MM.1S (cell line): ENCODE results near the gene EIF2B4.
"Not testable (repeated sequence)": the region's sequence is repeated elsewhere in the genome, so short reads cannot be mapped to it uniquely, and the experiment has no call there.

ENCODE experiments used
- DNase-seq: peaks from one replicate; pipeline ENCODE4 v3.0.0-alpha.2; 2015
- H2AFZ ChIP-seq: fragments of 300-600 bp; sonication (generic); 2 replicates; pipeline ENCODE4 v1.6.0; 2016; ENCODE audit warnings: antibody characterized with exemption, low read length
- H3F3A ChIP-seq: fragments of 300-600 bp; sonication (generic); 2 replicates; pipeline ENCODE4 v1.6.1; 2016; ENCODE audit warnings: mild to moderate bottlenecking, antibody characterized with exemption, low read length, moderate library complexity, mixed read lengths; ENCODE audit not compliant: insufficient read depth
- H3K27ac ChIP-seq: fragments of 300-600 bp; sonication (generic); 2 replicates; pipeline ENCODE4 v1.5.1; 2016; ENCODE audit warnings: mild to moderate bottlenecking, low read length
- H3K27me3 ChIP-seq: fragments of 300-600 bp; sonication (generic); replicated peaks from 2 replicates; pipeline ENCODE4 v1.6.0; 2016; ENCODE audit warnings: low read length; ENCODE audit not compliant: insufficient read depth
- H3K36me3 ChIP-seq: fragments of 300-600 bp; sonication (generic); replicated peaks from 2 replicates; pipeline ENCODE4 v1.6.1; 2016; ENCODE audit warnings: mild to moderate bottlenecking, low read length, mixed read lengths; ENCODE audit not compliant: insufficient read depth
- H3K4me1 ChIP-seq: fragments of 300-600 bp; sonication (generic); 2 replicates; pipeline ENCODE4 v1.6.1; 2016; ENCODE audit warnings: low read length, mixed read lengths
- H3K4me2 ChIP-seq: fragments of 300-600 bp; sonication (generic); 2 replicates; pipeline ENCODE4 v1.6.0; 2016; ENCODE audit warnings: low read depth, low read length
- H3K4me3 ChIP-seq: fragments of 300-600 bp; sonication (generic); 2 replicates; pipeline ENCODE4 v1.5.1; 2016; ENCODE audit warnings: low read length, mixed read lengths
- H3K79me2 ChIP-seq: fragments of 300-600 bp; sonication (generic); 2 replicates; pipeline ENCODE4 v1.6.1; 2016; ENCODE audit warnings: mixed run types, low read length, mixed read lengths
- H3K9ac ChIP-seq: fragments of 300-600 bp; sonication (generic); 2 replicates; pipeline ENCODE4 v1.6.1; 2016; ENCODE audit warnings: low read length, mixed read lengths
- H3K9me2 ChIP-seq: fragments of 300-600 bp; sonication (generic); replicated peaks from 2 replicates; pipeline ENCODE4 v1.6.1; 2016; ENCODE audit warnings: mild to moderate bottlenecking, low read length, mixed read lengths; ENCODE audit not compliant: insufficient read depth
- H3K9me3 ChIP-seq: fragments of 300-600 bp; sonication (generic); replicated peaks from 2 replicates; pipeline ENCODE4 v1.6.1; 2016; ENCODE audit warnings: mild to moderate bottlenecking, low read length, mixed read lengths; ENCODE audit not compliant: insufficient read depth
- H4K20me1 ChIP-seq: fragments of 300-600 bp; sonication (generic); 2 replicates; pipeline ENCODE4 v1.6.1; 2016; ENCODE audit warnings: mild to moderate bottlenecking, low read length, moderate library complexity, mixed read lengths; ENCODE audit not compliant: insufficient read depth
- EZH2 ChIP-seq: fragments of 300-600 bp; sonication (generic); optimal IDR thresholded peaks from 2 replicates; pipeline ENCODE3; 2017; ENCODE audit warnings: low read depth, mild to moderate bottlenecking, antibody characterized with exemption, low read length, mixed read lengths
- EZH2phosphoT487 ChIP-seq: fragments of 300-600 bp; sonication (generic); IDR thresholded peaks from 2 replicates; pipeline ENCODE4 v1.6.1; 2018; ENCODE audit warnings: antibody characterized with exemption, low read length
- TF ChIP-seq, protein P1 (sequence below): fragments of 300-600 bp; sonication (generic); IDR thresholded peaks from 2 replicates; pipeline ENCODE4 v1.5.1; 2016; ENCODE audit warnings: antibody characterized with exemption, low read length, mixed read lengths

Gene EIF2B4

DNA sequence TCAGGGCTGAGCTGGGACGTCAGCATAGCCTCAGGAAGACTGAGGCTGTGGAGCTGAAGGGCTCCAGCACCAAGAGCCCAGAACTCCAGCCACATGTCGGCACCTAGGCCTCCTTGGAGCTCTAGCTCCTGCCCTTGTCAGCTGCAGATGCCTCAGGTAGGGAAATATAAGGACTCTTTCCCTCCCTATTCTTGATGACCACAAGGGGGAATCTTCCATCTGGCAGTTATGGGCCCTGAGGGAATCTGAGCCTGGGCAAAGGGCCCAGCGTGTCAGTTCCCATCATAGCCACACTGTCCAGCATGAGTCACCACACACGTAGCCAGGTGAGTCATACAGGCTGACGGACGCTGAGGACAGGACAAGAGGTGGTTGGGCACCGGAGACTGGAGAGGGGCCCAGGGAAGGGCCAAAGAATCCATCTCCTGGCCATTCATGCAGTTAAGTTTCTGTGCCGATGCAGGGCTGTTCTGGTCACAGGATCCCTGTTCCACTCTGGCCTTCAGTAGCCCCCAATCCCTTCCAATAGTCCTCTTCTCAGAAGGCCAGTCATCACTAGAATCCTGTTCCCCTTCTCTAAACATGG, 49.1 kb downstream of the EIF2B4 start:
- Histone ChIP-seq H3K4me1 (peaks cover 9% of the 10 kb centered on the region; the same call in 1 of the 2 replicates), H3K9me3 (no peaks in the 10 kb centered on the region), H3K79me2 (peaks cover 22% of the 10 kb centered on the region), H3K27me3 (no peaks in the 10 kb centered on the region), H3K27ac (no peak overlapping the region; the same call in 1 of the 2 replicates), H4K20me1 (no peaks in the 10 kb centered on the region), H3K36me3 (no peaks in the 10 kb centered on the region), H3K4me3 (no peak overlapping the region), H3K9ac (no peak overlapping the region), H3F3A (no peaks in the 10 kb centered on the region; the same call in 1 of the 2 replicates), H3K9me2 (no peaks in the 10 kb centered on the region), H2AFZ (no peak overlapping the region), H3K4me2 (no peak overlapping the region)
- DNase-seq = no peak
- no peak for TF ChIP-seq EZH2phosphoT487
- TF ChIP-seq, protein P1, sequence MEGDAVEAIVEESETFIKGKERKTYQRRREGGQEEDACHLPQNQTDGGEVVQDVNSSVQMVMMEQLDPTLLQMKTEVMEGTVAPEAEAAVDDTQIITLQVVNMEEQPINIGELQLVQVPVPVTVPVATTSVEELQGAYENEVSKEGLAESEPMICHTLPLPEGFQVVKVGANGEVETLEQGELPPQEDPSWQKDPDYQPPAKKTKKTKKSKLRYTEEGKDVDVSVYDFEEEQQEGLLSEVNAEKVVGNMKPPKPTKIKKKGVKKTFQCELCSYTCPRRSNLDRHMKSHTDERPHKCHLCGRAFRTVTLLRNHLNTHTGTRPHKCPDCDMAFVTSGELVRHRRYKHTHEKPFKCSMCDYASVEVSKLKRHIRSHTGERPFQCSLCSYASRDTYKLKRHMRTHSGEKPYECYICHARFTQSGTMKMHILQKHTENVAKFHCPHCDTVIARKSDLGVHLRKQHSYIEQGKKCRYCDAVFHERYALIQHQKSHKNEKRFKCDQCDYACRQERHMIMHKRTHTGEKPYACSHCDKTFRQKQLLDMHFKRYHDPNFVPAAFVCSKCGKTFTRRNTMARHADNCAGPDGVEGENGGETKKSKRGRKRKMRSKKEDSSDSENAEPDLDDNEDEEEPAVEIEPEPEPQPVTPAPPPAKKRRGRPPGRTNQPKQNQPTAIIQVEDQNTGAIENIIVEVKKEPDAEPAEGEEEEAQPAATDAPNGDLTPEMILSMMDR = 0 out of 2 replicates have a peak, but pooled peaks have one; percentile 7

DNA sequence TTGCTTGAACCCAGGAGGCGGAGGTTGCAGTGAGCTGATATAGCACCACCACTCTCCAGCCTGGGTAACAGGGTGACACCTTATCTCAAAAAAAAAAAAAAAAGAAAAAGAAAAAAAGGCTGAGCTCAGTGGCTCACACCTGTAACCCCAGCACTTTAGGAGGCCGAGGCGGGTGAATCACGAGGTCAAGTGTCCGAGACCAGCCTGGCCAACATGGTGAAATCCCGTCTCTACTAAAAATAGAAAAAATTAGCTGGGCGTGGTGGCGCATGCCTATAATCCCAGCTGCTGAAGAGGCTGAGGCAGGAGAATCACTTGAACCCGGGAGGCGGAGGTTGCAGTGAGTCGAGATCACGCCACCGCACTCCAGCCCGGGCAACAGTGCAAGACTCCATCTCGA, 50.3 kb downstream of the EIF2B4 start:
- not testable (repeated sequence) for H4K20me1 ChIP-seq, H3K9me3 ChIP-seq, H3K36me3 ChIP-seq, H2AFZ ChIP-seq, H3K4me2 ChIP-seq, H3K27ac ChIP-seq, DNase-seq, H3K4me1 ChIP-seq, H3K9me2 ChIP-seq, H3K9ac ChIP-seq, H3K4me3 ChIP-seq, H3K27me3 ChIP-seq, H3F3A ChIP-seq
- H3K79me2 ChIP-seq = peaks cover 22% of the 10 kb centered on the region

DNA sequence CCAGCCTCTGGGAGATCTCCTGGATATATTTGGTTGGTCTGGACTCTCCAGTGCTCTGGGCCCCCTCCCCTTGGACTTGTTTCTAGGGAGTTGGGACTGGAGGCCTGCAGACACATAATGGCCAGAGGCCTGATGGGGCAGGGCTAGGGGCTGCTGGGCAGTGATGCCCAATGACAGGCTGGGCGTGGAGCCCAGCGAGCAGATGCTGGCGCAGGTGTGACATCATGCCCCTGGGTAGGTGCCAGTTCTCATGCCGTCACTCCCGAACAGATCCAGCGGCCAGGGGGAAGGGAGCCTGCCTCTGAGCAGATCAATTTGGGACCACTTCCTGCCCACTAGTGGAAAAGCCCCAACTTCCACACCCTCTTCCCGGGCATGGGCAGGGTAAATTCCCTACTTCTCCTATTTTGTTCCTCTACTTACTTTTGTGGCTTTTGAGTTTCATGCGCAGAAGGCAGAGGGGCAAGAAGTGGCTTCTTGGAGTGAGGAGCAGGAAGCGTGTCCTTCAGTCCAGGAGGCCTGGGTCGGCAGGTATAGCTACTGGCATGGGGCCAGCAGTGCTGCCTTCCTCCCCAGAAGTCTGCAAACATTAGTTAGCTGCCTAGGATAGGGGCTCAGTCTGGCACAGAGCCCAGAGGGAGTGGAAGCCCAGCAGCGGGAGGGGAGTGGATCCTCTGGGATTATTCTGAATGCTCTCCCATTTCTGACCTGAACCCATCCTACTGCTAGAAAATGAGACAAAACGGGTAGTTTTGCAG, 53.3 kb downstream of the EIF2B4 start:
- Histone ChIP-seq H3K9me2 (no peaks in the 10 kb centered on the region), H3K9me3 (no peaks in the 10 kb centered on the region), H2AFZ (no peak overlapping the region), H3K9ac (no peak overlapping the region), H3K27me3 (no peaks in the 10 kb centered on the region), H4K20me1 (no peaks in the 10 kb centered on the region), H3K4me2 (no peak overlapping the region), H3K79me2 (peaks cover 8% of the 10 kb centered on the region; the same call in 1 of the 2 replicates), H3K4me1 (peaks cover 6% of the 10 kb centered on the region; the same call in 1 of the 2 replicates), H3F3A (no peaks in the 10 kb centered on the region), H3K4me3 (no peak overlapping the region), H3K36me3 (no peaks in the 10 kb centered on the region), H3K27ac (no peak overlapping the region)
- no peak for DNase-seq
- no peak for TF ChIP-seq EZH2
- no peak for TF ChIP-seq EZH2phosphoT487
- TF ChIP-seq, protein P1 = no peak

DNA sequence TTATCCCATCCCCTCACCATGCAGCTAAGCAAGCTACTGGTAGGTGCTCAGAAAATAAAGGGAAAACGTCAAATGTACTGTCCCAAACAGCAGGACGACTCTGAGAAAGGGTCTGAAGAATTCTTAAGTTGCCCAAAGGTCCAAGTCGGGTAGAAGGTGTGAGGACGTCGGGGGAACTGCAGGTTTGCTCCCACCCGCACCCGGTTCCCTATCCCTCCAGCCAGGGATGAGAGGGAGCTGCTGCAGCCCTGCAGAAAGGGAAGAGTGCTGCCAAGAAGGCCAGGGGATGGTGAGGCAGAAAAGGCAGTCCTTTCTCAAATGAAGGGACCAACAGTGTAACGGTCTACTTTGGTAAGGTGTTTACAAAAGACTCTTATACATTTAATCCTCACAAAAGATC, 55.0 kb downstream of the EIF2B4 start:
- no peak for DNase-seq
- Histone ChIP-seq H3K9me3 (no peaks in the 10 kb centered on the region), H3K9me2 (no peaks in the 10 kb centered on the region), H3K27ac (no peak overlapping the region), H3K4me1 (no peaks in the 10 kb centered on the region), H3K4me3 (no peak overlapping the region), H3F3A (no peaks in the 10 kb centered on the region), H3K36me3 (no peaks in the 10 kb centered on the region), H3K27me3 (no peaks in the 10 kb centered on the region), H3K9ac (no peak overlapping the region), H4K20me1 (no peaks in the 10 kb centered on the region), H3K4me2 (no peak overlapping the region), H3K79me2 (no peaks in the 10 kb centered on the region), H2AFZ (no peak overlapping the region)
- no peak for TF ChIP-seq EZH2phosphoT487
- TF ChIP-seq EZH2 = no peak
- TF ChIP-seq, protein P1 = no peak
